Upper lobe of right lung (tissue), 1 donor: ENCODE measurements around the gene TUBB1. TPM values are rescaled to one million over a fixed set of nuclear protein-coding genes. Genes with fewer than 3 reads are reported as not detected.

Source experiments
- ATAC-seq: fragments of 200-7000 bp; cut with Tn5 transposase; one replicate; pipeline ENCODE4 v1.9.1; 2020; ENCODE audit warnings: mild to moderate bottlenecking, moderate library complexity
- DNase-seq: peaks from one replicate; pipeline ENCODE4 v3.0.0-alpha.2; 2020
- H3K27ac ChIP-seq: fragments of 200-600 bp; one replicate; pipeline ENCODE4 v1.8.0; 2022
- H3K27me3 ChIP-seq: fragments of 200-600 bp; one replicate; pipeline ENCODE4 v1.8.0; 2022; ENCODE audit warnings: mild to moderate bottlenecking
- H3K36me3 ChIP-seq: fragments of 200-600 bp; one replicate; pipeline ENCODE4 v1.8.0; 2022
- H3K4me1 ChIP-seq: fragments of 200-600 bp; one replicate; pipeline ENCODE4 v1.8.0; 2022
- H3K4me3 ChIP-seq: fragments of 200-600 bp; one replicate; pipeline ENCODE4 v1.8.0; 2022; ENCODE audit warnings: mild to moderate bottlenecking
- H3K9me3 ChIP-seq: fragments of 200-600 bp; one replicate; pipeline ENCODE4 v1.8.0; 2022
- intact Hi-C: fragments of 100-400 bp; cut with DNase I; formaldehyde crosslinking; loops from one replicate; pipeline ENCODE4 v1.11.0; 2022
- total RNA-seq: library from RNA; stranded (reverse); fragmentation: NEBNext Ultra II Directional; extraction: Animal tissue kit (Norgen Biotek cat#: 25700); gene quantifications from one replicate; pipeline ENCODE4 v1.2.1, GENCODE V29; 2021
- TF ChIP-seq, protein P1 (sequence below): fragments of 200-600 bp; IDR thresholded peaks from one replicate; pipeline ENCODE4 v1.8.0; 2022; ENCODE audit warnings: antibody characterized with exemption
- donor health status: DM: no; HTN: yes; CAD: no; lungs with severe emphysema.

TUBB1 gene
- total RNA-seq, 1 donor from 2014 or later: 3.0 TPM

- TF ChIP-seq, protein P1, sequence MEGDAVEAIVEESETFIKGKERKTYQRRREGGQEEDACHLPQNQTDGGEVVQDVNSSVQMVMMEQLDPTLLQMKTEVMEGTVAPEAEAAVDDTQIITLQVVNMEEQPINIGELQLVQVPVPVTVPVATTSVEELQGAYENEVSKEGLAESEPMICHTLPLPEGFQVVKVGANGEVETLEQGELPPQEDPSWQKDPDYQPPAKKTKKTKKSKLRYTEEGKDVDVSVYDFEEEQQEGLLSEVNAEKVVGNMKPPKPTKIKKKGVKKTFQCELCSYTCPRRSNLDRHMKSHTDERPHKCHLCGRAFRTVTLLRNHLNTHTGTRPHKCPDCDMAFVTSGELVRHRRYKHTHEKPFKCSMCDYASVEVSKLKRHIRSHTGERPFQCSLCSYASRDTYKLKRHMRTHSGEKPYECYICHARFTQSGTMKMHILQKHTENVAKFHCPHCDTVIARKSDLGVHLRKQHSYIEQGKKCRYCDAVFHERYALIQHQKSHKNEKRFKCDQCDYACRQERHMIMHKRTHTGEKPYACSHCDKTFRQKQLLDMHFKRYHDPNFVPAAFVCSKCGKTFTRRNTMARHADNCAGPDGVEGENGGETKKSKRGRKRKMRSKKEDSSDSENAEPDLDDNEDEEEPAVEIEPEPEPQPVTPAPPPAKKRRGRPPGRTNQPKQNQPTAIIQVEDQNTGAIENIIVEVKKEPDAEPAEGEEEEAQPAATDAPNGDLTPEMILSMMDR: no peak
- ATAC-seq (no peak), DNase-seq (no peak)
- peaks cover 15% of the 10 kb centered on the region for H3K4me1 ChIP-seq
- intact Hi-C loops: no loop called here
- H3K36me3 ChIP-seq: no peaks in the 10 kb centered on the region
- H3K27ac ChIP-seq: no peak overlapping the region
- no peaks in the 10 kb centered on the region for H3K27me3 ChIP-seq
- no peak overlapping the region for H3K4me3 ChIP-seq
- no peaks in the 10 kb centered on the region for H3K9me3 ChIP-seq
Observed at GRCh38 chr20:59013959-59014608, 5.1 kb upstream of the TUBB1 start.

- intact Hi-C loops: no loop called here
- DNase-seq (no peak), ATAC-seq (no peak)
- no peaks in the 10 kb centered on the region for H3K27me3 ChIP-seq
- H3K4me1 ChIP-seq: peaks cover 15% of the 10 kb centered on the region
- TF ChIP-seq, protein P1: no peak
- no peak overlapping the region for H3K4me3 ChIP-seq
- no peaks in the 10 kb centered on the region for H3K36me3 ChIP-seq
- H3K27ac ChIP-seq: no peak overlapping the region
- no peaks in the 10 kb centered on the region for H3K9me3 ChIP-seq
Observed at GRCh38 chr20:59014680-59015389, 4.4 kb upstream of the TUBB1 start.

DNA sequence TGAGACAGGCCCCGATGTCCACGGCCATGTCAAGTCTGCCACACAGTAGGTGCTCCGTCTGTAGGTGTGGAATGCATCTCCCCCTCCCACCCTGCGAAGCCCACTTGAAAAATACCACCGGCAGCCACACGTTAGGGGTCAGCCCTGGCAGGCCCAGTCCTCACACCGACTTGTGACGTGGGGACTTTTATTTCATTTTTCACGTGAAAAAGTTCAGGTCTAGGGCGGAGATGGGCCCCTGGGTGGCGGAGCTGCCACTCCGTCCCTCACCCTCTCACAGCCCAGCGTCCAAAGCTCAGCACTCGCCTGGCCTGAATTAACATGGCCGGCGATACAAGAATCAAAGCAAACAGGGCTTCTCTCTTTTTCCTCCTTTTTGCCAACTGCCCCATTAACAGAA lies 3.8 kb upstream of the TUBB1 start:
- Histone ChIP-seq H3K27ac (no peak overlapping the region), H3K4me1 (peaks cover 10% of the 10 kb centered on the region), H3K9me3 (no peaks in the 10 kb centered on the region), H3K4me3 (no peak overlapping the region), H3K27me3 (no peaks in the 10 kb centered on the region), H3K36me3 (no peaks in the 10 kb centered on the region)
- TF ChIP-seq, protein P1: no peak
- ATAC-seq (no peak), DNase-seq (no peak)
- intact Hi-C loops: no loop called here

- peaks cover 3% of the 10 kb centered on the region for H3K4me1 ChIP-seq
- H3K9me3 ChIP-seq: no peaks in the 10 kb centered on the region
- DNase-seq (no peak), ATAC-seq (no peak)
- H3K36me3 ChIP-seq: no peaks in the 10 kb centered on the region
- H3K27ac ChIP-seq: no peak overlapping the region
- no peak overlapping the region for H3K4me3 ChIP-seq
- TF ChIP-seq, protein P1: no peak
- intact Hi-C loops: no loop called here
- H3K27me3 ChIP-seq: no peaks in the 10 kb centered on the region
Observed at GRCh38 chr20:59015812-59016711, 3.2 kb upstream of the TUBB1 start.

DNA sequence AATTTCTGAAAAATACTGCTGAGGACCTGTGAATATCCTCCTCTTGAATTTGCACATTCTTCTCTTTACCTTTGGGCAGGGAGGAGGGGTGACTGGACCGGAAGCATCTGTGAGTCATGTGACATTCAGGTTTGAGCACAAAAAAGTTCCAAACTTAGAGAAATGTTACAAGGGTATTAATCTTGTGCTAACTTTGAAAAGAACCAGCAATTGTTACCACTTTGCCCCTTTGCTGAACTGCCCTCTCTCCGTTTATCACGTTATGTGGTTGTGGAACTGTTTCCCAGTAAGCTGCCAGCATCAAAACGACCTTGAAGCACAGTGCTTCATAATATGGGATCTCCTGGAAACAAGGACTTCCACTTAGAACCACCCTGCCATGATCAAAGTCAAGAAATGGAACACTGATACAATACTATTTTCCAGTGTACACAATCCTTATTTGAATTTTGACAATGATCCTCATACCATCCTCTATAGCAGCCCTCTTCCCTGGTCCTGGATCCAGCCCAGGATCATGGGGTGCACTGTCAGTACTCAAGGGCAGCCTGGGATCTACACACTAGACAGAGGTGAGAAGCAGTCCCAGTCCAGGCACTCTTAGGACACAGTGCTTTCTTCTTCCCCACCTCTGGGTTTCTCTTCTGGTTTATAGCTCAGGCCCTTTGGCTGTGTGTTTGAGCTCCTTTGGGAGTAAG lies 2.3 kb upstream of the TUBB1 start:
- no peak for DNase-seq

More for the DNA sequence above, 2.3 kb upstream of the TUBB1 start:
- intact Hi-C loops: no loop called here
- Histone ChIP-seq H3K4me1 (no peaks in the 10 kb centered on the region), H3K36me3 (no peaks in the 10 kb centered on the region), H3K4me3 (no peak overlapping the region), H3K9me3 (no peaks in the 10 kb centered on the region), H3K27me3 (no peaks in the 10 kb centered on the region), H3K27ac (no peak overlapping the region)
- no peak for ATAC-seq
- TF ChIP-seq, protein P1: no peak
